ENCODE results near the gene GRK5.

The GRK5 gene

DNA sequence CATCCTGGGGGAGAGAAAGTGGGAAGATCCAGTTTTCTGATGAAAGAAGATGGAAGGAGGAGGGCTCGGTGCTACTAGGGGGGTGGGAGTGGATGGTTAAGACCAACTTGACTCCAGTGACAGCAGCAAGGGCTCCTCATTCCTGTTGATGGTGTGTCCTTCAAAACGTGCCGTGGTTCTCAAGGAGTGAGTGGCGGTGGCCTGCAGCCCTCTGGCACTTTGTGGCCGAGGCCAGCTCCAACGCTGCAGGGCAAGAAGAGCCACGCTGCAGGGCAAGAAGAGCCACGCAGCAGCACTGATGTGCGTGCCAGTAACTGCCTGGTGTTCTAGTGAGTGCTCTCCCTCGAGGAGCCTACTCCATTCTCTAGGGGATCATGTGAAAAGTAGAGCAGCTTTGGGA, 72.1 kb downstream of the GRK5 start:
- DNase-seq = no peak

DNA sequence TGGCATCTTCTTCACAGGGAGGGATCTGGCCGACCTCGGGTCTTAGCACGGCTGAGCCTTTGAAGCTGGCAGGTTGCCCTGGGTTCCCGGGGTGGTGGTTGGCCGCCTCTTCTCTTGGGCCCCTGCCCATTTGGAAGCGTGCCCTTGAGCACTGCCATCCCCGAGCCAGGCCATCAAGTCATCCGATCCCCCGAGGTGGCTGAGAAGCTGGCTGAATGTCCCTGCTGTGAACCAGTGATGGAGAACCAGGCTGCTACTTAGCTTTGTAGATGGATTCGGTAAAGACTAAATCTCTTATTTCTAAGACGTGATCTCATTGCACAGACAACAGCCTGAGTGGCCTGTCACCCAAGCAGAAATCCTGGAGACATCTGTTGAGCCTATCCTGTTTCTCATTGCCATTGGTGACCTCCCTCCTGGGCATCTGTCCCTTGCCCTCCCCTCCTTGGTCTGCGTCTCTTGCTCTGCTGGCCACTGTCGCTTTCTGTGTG, 74.3 kb downstream of the GRK5 start:
- no peak for DNase-seq

DNA sequence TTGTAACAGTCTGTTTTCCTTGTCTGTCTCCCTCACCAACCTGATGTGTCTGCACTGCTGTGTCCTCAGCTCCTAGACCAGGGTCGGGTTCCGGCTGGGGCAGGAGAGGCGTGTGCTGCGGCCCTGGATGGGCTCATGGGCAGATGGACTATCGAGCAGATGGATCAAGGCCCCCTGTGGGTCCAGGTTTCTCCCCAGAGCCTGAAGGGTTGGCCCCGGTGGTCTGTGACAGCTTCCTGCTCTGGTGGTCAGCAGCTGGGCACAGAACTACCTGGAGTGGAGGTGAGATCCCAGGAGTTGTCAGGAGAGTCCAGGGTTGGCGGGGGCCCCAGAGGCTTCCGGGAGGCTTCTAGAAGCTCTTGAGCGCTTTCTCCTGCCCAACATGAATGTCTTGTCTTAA, 75.1 kb downstream of the GRK5 start:
- no peak for DNase-seq

DNA sequence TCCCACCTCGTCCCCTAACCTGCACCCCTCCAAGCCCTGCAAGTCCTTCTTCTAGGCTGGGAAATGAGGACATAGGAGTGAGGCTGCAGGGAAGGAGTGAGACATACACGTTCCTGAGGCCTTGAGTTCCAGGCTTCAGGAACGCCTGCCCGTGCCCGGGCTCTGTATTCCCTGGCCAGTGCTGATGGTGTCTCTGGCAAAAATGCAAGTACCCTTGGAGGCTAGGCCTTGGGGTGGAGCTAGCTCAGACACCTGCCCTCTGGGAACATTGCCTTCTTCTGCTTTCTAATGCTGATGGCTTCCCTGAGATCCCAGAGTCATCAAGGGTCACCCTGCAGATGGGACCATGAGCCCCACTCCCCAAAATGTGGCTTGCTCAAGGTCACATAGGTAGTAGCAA, 76.0 kb downstream of the GRK5 start:
- DNase-seq = no peak

DNA sequence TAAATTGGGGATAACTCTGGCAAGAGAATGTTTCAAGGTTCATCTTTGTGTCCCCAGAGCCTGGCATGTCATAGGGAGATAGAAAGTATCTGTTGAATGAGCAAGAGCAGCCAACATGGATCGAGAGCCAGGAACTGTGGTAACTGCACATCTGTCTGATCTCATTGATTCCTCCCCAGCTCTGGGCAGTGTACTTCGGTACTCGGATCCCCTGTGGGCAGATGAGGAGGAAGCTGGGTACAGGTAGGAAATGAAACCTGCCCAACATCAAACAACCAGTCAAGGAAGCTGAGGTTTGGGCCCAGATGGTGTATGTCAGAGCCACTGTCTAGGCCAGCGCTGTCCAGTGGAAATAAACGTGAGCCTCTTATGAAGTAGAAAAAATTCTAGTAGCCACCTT, 76.4 kb downstream of the GRK5 start:
- DNase-seq = no peak

DNA sequence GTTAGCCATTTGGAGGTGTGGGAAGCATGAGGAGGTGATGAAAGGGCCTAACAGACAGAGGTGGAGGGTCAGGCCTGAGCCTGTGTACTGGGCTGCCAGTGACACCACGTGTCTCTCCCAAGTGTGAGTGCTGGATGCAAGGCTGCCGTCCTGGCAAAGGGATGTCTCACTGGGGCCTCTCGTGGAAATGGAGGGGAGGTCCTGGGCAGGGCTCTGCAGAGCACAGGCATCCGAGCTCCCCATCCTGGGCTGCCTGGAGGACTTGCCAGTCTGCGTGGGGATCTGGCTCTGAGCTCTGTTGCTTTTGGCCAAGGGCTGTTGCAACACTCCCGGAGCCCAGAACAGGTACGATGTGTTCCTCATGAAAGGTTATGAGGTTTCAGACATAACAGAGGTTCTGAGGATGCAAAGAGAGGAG, 77.3 kb downstream of the GRK5 start:
- no peak for DNase-seq

DNA sequence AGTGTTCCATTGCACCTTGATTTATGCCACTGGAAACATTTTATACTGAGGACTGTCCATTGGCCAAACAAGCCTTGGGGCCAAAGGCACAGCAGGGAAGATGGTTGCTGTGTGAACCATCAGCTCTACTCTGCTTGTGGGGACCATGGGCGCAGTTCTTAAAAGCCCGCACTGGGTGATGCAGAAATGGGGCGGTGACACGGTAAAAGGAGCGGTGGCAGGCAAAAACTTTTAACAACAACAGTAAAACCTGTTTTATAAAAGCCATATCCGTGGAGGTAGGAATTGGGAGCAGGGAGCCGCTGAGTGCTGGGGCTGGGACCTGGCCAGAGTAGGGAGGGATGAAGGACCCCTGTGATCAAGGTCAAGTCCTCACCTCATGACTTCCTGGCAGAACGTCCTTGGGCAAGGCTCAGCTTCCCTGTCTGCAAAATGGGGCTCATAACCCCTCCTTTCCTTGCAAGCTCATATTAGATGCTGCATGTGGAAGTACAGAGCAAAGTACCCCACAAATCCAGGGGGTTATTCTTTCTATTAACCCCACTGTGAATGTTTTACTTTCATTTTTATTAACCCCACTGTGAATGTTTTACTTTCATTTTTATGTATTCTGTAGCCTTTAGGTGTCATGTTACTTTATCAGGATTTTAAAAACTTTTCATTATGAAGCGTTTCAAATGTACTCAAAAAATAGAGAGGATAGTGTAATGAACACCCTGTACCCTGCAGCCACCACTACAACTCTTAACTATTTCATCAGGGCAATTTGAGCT, 78.3 kb downstream of the GRK5 start:
- DNase-seq = no peak

DNA sequence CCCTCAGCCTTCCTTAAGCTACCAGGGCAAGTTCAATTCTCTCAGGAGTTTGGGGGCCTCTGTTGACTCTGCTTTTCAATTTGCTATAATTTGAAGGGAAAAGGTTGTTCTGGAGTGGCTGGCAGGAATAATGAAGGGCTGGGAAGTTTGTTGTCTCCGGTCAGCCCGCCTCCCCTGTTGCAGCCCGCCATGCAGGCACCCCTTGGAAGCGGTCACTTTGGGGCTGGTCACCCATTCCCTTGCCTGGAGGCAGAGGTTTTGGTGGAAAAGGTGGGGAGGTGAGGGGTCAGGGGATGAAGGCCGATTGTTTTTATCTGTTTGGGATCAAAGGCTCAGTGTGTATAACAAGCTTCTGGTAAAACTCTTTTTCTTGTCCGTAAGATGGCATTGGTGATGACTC, 79.1 kb downstream of the GRK5 start:
- no peak for DNase-seq

DNA sequence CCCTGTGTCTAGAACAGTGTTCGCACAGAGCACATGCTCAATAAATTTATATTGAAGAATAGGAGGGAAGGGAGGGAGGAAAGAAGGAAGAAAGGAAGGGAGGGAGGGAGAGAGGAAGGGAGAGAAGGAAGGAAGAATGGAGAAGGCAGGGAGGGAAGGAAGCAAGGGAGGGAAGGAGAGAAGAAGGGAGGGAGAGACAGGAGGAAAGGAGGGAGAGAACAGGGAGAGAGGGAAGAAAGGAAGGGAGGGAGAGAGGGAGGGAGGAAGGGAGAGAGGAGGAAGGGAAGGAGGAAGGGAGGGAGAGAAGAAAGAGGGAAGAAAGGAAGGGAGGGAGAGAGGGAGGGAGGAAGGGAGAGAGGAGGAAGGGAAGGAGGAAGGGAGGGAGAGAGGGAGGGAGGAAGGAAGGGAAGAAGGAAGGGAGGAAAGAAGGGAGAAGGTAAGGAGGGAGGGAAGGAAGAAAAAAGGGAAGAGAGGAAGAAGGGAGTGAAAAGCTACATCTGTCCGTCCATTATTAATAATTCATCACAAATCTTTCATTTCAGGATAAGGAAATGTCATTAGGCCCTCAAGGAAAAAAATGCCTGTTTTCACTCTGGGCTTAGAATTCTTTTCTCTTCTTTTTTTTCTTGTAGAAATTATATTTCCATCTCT, 79.7 kb downstream of the GRK5 start:
- no peak for DNase-seq

DNA sequence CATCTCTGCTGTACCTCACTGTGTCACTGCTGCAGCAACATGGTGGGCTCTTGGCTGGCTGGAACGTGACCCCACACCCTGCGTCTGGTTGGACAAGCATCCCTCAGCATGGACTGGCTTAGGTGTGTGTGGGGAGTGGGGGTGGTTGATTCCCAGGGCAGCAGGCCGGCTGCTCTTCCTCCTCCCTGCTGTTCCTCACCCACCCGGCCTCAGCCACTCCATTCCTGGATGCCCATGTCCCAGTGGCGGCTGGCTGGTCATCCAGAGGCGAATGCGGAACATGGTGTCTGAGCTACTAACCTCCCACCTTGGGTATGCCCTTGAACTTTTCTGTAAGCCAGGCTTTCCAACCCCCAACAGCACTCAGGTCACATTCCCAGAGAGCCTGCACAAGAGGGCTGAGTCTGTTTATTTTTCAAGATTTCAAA, 81.2 kb downstream of the GRK5 start:
- DNase-seq = no peak

DNA sequence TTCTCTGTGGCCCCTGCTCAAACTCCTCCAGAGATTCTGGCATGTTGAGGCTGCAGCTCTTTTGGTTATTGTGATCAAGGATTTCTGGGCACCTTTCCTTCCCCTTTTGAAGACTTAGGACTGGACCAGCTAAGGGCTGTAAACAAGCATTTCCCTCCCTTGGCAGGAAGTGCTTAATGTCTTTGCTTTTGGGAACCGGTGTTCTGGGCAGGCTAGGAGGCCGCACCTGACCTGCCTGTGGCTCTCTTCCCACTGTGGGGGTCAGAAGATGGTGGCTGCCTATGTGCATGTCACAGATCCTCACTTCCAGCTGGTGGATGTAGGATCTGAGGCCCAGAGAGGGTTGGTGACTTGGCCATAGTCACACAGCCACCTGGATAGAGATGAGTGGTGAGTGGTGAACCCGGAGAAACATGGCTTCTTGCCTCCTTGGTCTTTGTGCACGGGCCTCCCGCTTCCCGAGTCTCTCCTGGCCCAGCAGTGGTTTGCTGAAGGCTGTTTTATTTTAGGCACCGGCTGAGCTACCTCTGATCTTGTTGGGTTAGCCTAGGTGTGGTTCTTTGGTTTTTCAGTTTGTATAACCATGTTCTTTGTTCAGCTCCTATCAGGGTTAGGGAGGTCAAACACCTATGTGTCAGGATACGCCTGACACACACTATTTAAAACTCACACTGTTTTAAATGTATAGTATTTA, 82.0 kb downstream of the GRK5 start:
- DNase-seq = no peak

DNA sequence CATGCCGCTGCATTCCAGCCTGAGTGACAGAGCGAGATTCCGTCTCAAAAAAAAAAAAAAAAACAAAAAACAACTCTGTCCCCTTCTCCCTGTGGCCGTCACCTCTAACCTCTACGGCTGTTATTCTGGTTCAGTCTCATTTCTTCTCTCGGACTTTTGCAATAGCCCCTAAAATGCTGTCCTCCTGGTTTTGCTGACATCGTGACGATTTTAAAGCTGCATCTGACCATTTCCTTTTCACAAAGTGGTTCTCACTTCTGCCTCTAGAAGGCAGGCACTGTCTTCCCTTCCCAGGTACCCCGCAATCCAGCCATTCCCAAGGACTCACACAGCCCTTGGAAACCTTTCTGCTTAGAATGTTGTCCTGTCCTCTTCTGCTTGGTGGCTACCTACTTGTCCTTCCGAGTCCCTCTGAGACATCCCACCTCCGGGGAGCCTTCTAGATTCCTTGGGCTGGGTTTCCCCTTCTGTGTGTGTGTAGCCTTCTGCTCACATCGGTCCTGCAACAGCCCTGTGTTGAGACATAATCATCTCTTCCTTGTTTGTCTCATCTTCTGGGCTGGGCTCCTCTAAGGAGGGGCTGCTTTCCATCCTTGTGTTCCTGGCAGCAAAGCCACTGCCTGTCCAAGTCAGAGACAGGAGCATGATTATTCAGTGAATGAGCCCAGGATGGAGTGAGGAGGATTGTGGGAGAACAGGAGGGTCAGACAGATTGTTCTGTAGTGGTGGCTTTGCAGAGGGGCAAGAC, 83.1 kb downstream of the GRK5 start:
- no peak for DNase-seq

DNA sequence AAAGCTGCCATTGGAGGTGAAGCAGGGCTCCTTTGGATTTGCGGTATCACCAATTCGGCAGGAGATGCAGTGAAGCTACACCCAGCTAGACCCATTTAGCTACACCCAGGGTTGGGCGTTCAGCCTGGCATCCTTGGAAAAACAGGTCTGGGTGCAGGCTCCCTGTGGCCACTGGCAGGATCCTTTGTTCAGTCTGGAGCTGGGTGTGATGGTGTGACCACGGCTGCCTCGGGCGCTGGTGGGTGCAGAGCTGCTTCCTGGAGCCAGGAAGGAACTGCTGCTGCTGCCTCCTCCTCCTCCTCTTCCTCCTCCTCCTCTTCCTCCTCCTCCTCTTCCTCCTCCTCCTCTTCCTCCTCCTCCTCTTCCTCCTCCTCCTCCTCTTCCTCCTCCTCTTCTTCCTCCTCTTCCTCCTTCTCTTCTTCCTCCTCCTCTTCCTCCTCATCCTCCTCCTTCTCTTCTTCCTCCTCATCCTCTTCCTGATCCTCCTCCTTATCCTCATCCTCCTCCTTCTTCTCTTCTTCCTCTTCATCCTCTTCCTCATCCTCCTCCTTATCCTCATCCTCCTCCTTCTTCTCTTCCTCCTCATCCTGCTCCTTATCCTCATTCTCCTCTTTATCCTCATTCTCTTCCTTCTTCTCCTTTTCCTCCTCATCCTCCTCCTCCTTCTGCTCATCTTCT, 84.0 kb downstream of the GRK5 start:
- no peak for DNase-seq

DNA sequence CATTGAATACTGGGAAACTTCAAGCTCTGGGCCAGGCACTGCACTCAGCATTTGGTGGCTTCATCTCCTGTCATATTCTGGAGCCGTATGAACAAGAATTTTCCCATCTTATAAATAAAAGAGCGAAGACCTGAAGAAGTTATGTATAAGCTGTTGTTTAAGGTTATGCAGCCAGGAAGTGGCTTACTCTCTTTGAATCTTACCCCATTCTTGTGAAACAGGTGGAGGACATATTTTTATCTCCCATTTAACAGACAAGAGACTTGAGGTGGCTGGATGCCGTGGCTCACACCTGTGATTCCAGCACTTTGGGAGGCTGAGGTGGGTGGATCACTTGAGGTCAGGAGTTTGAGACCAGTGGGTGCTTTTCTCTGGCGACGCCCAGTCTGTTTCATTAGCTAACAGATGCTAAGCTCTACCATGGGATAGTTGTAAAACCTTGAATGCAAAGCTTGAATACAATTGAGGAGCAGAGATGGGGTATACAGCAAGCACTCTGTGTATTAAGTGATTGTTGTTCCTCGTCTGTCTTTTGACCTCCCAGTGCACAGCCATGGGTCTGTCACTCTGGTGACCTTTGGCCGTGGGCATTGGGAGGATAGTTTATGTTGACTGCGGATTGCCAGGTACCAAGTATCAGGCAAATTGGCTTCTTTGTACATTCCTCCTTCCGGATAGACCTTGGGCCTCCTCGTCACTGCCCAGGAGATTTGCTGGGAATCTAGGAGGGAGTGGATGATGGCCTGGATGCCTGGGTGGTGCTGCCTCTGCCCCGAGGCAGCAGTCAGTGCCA, 85.8 kb downstream of the GRK5 start:
- DNase-seq = no peak

DNA sequence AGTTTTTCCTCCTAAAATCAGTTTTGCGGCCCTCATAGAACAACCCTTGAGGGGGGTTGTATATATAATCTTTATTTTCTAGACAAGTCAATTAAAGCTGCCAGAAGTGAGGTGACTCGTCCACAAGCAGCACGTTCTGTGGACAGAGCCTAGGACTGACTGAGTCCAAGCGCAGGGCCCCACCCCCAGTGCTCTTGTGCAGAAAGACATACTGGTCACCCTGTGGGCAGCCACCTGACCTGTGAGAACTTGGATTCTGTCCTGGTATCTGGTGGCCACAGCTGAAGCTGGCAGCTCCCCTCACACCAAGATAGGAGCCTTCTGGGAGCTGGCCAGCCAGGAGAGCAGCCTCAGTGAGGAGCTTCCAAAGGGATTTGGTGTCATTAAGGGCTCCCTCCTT, 89.3 kb downstream of the GRK5 start:
- no peak for DNase-seq

DNA sequence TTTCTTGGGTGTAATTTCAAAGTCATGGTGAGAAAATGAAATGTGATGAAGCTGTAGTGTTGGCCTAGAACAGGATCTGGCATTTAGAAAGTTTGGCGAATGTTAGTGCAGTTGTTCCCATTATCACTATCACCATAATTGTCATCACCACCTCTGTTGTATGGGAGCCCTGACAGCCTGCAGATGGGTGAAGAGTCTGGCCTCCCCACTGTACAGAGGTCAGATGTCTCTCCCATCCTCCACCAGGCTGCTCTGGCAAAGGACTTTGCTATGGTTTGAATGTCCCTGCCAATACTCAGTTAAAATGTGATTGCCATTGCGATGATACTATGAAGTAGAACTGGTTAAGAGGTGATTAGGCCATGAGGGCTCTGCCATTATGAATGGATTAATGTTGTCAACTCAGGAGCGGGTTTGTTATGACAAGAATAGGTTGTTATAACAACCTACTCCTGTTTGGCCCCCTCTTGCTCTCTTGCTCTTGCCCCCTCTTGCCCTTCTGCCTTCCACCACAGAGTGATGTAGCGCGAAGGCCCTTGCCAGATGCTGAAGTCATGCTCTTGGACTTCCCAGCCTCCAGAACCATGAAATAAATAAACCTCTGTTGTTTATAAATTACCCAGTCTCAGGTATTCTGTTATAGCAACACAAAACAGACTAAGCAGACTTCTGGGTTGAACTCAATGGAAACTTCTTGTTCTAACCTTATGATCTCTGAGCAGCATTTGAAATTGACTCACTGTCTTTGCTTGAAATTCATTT, 90.0 kb downstream of the GRK5 start:
- DNase-seq = no peak

DNA sequence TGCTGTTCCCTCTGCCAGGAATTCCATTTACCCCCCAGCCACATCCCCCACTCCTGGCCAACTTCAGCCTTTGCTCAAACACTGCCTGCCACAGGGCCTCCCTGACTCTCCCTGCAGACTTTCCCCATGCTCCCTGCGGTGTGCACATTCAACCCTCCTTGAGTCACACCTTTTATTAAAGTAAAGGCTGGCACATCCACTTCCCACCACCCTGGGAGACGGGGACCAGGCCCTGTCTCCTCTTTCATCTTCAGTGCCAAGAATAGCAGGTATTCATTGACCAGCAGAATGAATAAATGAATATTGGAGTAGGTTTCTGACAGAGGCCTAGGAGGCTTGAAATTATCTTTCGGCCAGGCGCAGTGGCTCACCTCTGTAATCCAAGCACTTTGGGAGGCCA, 91.4 kb downstream of the GRK5 start:
- no peak for DNase-seq

DNA sequence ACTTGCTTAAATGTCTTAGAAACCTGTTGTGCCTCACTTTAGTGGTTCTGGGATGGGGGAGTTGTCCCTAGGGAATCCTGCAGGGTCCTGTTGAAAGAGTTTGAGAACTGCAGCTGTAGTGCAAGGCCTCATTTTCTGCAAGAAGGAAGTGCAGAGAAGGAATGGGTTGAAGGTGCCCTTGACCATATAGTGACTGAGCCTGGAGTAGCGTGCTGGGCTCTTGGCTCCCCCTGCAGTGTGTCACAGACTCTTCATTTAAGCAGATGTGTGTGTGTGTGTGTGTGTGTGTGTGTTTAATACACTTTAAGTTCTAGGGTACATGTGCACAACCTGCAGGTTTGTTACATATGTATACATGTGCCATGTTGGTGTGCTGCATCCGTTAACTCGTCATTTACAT, 92.2 kb downstream of the GRK5 start:
- DNase-seq = no peak

DNA sequence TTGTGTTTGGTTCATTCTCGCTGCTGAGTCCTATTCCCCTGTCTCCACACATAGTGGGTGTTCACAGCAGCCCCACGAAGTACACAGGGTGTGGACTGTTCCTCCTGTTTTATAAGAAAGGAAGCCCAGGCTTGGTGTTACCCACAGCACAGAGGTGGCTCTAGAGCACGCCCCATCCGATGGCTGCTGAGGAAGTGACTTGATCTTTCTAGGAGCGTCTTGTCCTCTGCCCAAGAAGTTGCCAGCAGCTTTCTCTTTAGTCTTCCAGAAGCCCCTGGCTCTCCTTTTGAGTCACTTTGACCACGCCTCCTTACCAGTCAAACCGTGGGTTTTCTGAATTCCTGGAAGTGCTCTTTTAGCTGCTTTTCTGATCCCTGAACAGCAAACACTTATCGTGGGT, 94.0 kb downstream of the GRK5 start:
- peak; percentile 51 for DNase-seq

DNA sequence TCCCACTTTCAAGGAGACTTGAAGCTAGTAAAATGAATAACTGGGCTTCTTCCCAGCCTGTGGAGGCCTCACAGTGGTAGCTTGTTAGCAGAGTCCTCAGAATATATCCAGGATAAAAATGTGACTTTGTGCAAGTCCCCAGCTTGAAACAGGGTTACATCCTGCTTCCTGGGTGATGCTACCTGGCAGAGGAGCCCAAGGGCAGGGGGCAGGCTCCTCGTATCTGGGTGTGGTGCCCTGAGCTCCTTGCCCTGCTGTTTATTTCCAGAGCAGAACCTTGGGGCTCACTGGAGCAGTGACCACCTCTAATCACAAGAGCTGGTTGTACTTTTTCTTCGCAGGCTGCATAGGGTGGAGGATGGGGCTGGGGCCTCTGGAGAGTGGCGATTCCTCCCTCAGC, 94.8 kb downstream of the GRK5 start:
- no peak for DNase-seq
